NB4 (cell line): ENCODE measurements around the gene NOS3.

Experiments
- DNase-seq: peaks from one replicate; pipeline ENCODE4 v3.0.0; 2010; ENCODE audit warnings: low read depth
- H3K4me3 ChIP-seq: one replicate; pipeline ENCODE4 v1.5.1; 2011; ENCODE audit warnings: mild to moderate bottlenecking, low read depth, low read length, moderate library complexity
- MAX ChIP-seq: IDR thresholded peaks from 2 replicates; pipeline ENCODE4 v1.6.1; 2011; ENCODE audit warnings: low read depth, low read length
- MYC ChIP-seq: IDR thresholded peaks from 2 replicates; pipeline ENCODE4 v1.6.1; 2011; ENCODE audit warnings: low read depth, low read length
- POLR2A ChIP-seq: IDR thresholded peaks from 2 replicates; pipeline ENCODE4 v1.6.1; 2011; ENCODE audit warnings: mild to moderate bottlenecking; ENCODE audit not compliant: insufficient read length; ENCODE audit errors: extremely low read depth
- TF ChIP-seq, protein P1 (sequence below): IDR thresholded peaks from one replicate; pipeline ENCODE4 v1.5.1; 2012; ENCODE audit warnings: low read depth, low read length

The NOS3 gene

DNA sequence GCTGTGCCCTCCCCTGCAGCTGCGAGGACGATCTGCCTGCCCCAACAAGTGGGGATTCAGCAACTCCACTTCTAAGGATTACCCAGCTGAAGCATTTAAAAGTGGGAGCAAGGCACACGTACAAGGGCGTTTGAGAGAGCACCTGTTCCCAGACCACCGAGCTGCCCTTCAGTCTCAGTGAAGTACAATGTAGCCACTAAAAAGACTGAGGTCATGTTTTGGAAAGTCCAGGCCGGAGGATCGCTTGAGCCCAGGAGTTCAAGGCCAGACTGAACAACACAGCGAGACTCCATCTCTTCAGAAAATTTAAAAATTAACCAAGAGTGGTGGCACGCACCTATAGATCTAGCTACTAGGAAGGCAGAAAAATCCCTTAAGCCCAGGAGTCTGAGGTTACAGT, 14.7 kb downstream of the NOS3 start:
- TF ChIP-seq POLR2A (no peak), MYC (no peak), MAX (no peak)
- TF ChIP-seq, protein P1, sequence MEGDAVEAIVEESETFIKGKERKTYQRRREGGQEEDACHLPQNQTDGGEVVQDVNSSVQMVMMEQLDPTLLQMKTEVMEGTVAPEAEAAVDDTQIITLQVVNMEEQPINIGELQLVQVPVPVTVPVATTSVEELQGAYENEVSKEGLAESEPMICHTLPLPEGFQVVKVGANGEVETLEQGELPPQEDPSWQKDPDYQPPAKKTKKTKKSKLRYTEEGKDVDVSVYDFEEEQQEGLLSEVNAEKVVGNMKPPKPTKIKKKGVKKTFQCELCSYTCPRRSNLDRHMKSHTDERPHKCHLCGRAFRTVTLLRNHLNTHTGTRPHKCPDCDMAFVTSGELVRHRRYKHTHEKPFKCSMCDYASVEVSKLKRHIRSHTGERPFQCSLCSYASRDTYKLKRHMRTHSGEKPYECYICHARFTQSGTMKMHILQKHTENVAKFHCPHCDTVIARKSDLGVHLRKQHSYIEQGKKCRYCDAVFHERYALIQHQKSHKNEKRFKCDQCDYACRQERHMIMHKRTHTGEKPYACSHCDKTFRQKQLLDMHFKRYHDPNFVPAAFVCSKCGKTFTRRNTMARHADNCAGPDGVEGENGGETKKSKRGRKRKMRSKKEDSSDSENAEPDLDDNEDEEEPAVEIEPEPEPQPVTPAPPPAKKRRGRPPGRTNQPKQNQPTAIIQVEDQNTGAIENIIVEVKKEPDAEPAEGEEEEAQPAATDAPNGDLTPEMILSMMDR = no peak
- DNase-seq = no peak
- H3K4me3 ChIP-seq = no peak overlapping the region

GRCh38 chr7:151006590-151007300, 15.9 kb downstream of the NOS3 start:
- DNase-seq = no peak
- TF ChIP-seq POLR2A (no peak), MYC (no peak), MAX (no peak)
- TF ChIP-seq, protein P1 = no peak
- no peak overlapping the region for H3K4me3 ChIP-seq

- TF ChIP-seq, protein P1 = no peak
- DNase-seq = peak; percentile 59
- no peak overlapping the region for H3K4me3 ChIP-seq
These were observed 16.7 kb downstream of the NOS3 start for GRCh38 chr7:151007469-151007898.

DNA sequence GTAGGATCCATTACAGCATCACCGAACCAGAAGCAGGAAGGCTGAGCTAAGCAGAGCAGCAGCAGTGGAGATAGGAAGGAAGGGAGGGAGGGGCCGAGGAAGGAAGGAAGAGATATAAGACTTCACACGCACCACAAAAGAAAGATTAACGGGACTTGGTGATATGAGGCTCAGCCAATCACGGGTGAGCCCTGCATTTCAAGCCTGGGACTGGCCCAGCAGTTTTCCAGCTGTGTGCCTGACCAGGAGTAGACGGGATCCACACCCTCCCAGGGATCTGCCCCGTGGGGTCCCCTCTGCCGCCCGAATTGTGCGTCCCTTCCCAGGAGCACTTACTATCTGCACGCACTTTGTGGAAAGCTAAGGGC, 17.3 kb downstream of the NOS3 start:
- DNase-seq = no peak
- no peak overlapping the region for H3K4me3 ChIP-seq
- no peak for TF ChIP-seq POLR2A
- no peak for TF ChIP-seq MAX
- TF ChIP-seq, protein P1 = no peak
- no peak for TF ChIP-seq MYC

DNA sequence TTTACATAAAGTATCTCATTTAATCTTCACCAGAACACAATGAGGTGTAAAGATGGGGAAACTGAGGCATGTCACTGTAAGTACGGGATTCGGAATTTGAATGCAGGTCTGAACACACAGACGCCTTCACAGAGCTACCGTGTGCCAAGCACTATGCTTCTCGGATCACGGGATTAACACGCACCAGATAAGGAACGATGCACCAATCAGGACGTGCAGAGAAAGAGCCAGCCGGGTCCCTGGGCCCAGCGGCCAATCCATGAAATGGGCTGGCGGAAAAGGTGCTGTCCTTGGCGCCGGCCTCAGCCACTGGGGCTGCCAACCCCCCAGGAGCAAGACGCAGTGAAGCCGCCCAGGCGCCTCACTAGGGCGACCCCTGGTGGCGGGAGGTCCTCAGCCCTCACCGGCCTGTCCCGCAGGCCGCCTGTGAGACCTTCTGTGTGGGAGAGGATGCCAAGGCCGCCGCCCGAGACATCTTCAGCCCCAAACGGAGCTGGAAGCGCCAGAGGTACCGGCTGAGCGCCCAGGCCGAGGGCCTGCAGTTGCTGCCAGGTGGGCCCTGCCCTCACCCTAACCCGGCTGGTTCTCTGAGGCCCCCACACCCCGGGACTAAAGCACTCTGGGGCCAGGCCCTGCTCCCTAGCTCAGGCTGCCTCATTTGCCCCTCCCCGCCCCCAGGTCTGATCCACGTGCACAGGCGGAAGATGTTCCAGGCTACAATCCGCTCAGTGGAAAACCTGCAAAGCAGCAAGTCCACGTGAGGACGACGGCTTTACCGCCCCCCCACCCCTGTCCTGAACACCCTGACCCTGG, 17.9 kb downstream of the NOS3 start:
- TF ChIP-seq MYC (no peak), MAX (no peak), POLR2A (no peak)
- TF ChIP-seq, protein P1 = peak; percentile 81
- H3K4me3 ChIP-seq = peak overlapping the region; percentile 14
- peak; percentile 82 for DNase-seq
